ENCODE measurements around the gene SYS1.

- TF ChIP-seq CTCF (IDR thresholded peaks at IDR 0.05), result no peak
- no peak for TF ChIP-seq ZFX (IDR thresholded peaks at IDR 0.05; ENCODE audit: borderline replicate concordance)
Measured at GRCh38 chr20:45330476-45330875, 32.5 kb upstream of the SYS1 start.

Data from 22Rv1 (cell line).